ENCODE measurements around the gene RMND5B.
A peak's percentile ranks its signal among the peaks of the same experiment; 100 is the strongest.

RMND5B gene

GRCh38 chr5:178119915-178120606 lies 10.8 kb upstream of the RMND5B start:
- Histone ChIP-seq H3K27me3 (ENCODE audit: insufficient read depth, insufficient read length) (no peaks in the 10 kb centered on the region), H3K9ac (ENCODE audit: insufficient read length, low read depth) (no peak overlapping the region), H3K9me3 (ENCODE audit: insufficient read depth, low read length) (no peaks in the 10 kb centered on the region), H3K4me3 (ENCODE audit: insufficient read length, low read depth) (no peak overlapping the region), H3K4me1 (ENCODE audit: insufficient read depth, insufficient read length) (peaks cover 43% of the 10 kb centered on the region), H3K36me3 (ENCODE audit: insufficient read depth, insufficient read length, low read length) (peaks cover 53% of the 10 kb centered on the region)
- no peak for DNase-seq (ENCODE audit: low read depth, low spot score)
- TF ChIP-seq YY1 (IDR thresholded peaks at IDR 0.05; ENCODE audit: insufficient read depth, insufficient read length) (no peak), ZNF274 (IDR thresholded peaks at IDR 0.05; ENCODE audit: low read depth, low read length) (no peak), SUZ12 (IDR thresholded peaks at IDR 0.05; ENCODE audit: extremely low read depth, insufficient read depth, insufficient read length) (no peak)

- DNase-seq (ENCODE audit: low read depth, low spot score) = no peak
- Histone ChIP-seq H3K9me3 (ENCODE audit: insufficient read depth, low read length) (no peaks in the 10 kb centered on the region), H3K4me3 (ENCODE audit: insufficient read length, low read depth) (no peak overlapping the region), H3K4me1 (ENCODE audit: insufficient read depth, insufficient read length) (peaks cover 48% of the 10 kb centered on the region), H3K9ac (ENCODE audit: insufficient read length, low read depth) (no peak overlapping the region), H3K36me3 (ENCODE audit: insufficient read depth, insufficient read length, low read length) (peaks cover 53% of the 10 kb centered on the region), H3K27me3 (ENCODE audit: insufficient read depth, insufficient read length) (no peaks in the 10 kb centered on the region)
- TF ChIP-seq SUZ12 (IDR thresholded peaks at IDR 0.05; ENCODE audit: extremely low read depth, insufficient read depth, insufficient read length) = no peak
- no peak for TF ChIP-seq ZNF274 (IDR thresholded peaks at IDR 0.05; ENCODE audit: low read depth, low read length)
Observed at GRCh38 chr5:178120607-178121357, 10.0 kb upstream of the RMND5B start.

- DNase-seq (ENCODE audit: low read depth, low spot score) = no peak
- no peaks in the 10 kb centered on the region for H3K9me3 ChIP-seq (ENCODE audit: insufficient read depth, low read length)
- H3K27me3 ChIP-seq (ENCODE audit: insufficient read depth, insufficient read length) = no peaks in the 10 kb centered on the region
- TF ChIP-seq SUZ12 (IDR thresholded peaks at IDR 0.05; ENCODE audit: extremely low read depth, insufficient read depth, insufficient read length) (no peak), ZNF274 (IDR thresholded peaks at IDR 0.05; ENCODE audit: low read depth, low read length) (no peak), YY1 (IDR thresholded peaks at IDR 0.05; ENCODE audit: insufficient read depth, insufficient read length) (no peak)
- H3K4me3 ChIP-seq (ENCODE audit: insufficient read length, low read depth) = no peak overlapping the region
- peak overlapping the region; percentile 0 for H3K9ac ChIP-seq (ENCODE audit: insufficient read length, low read depth)
- H3K36me3 ChIP-seq (ENCODE audit: insufficient read depth, insufficient read length, low read length) = peaks cover 53% of the 10 kb centered on the region
- H3K4me1 ChIP-seq (ENCODE audit: insufficient read depth, insufficient read length) = peaks cover 43% of the 10 kb centered on the region
Observed at GRCh38 chr5:178121391-178122276, 9.2 kb upstream of the RMND5B start.

GRCh38 chr5:178122346-178122745 lies 8.5 kb upstream of the RMND5B start:
- TF ChIP-seq ZNF274 (IDR thresholded peaks at IDR 0.05; ENCODE audit: low read depth, low read length) (no peak), SUZ12 (IDR thresholded peaks at IDR 0.05; ENCODE audit: extremely low read depth, insufficient read depth, insufficient read length) (no peak), YY1 (IDR thresholded peaks at IDR 0.05; ENCODE audit: insufficient read depth, insufficient read length) (no peak)
- no peak for DNase-seq (ENCODE audit: low read depth, low spot score)
- peak overlapping the region; percentile 21 for H3K9ac ChIP-seq (ENCODE audit: insufficient read length, low read depth)

GRCh38 chr5:178123094-178123965 lies 7.5 kb upstream of the RMND5B start:
- H3K9me3 ChIP-seq (ENCODE audit: insufficient read depth, low read length) = no peaks in the 10 kb centered on the region
- no peak for TF ChIP-seq SUZ12 (IDR thresholded peaks at IDR 0.05; ENCODE audit: extremely low read depth, insufficient read depth, insufficient read length)
- no peak for TF ChIP-seq YY1 (IDR thresholded peaks at IDR 0.05; ENCODE audit: insufficient read depth, insufficient read length)
- no peak for TF ChIP-seq ZNF274 (IDR thresholded peaks at IDR 0.05; ENCODE audit: low read depth, low read length)
- peaks cover 42% of the 10 kb centered on the region for H3K4me1 ChIP-seq (ENCODE audit: insufficient read depth, insufficient read length)
- H3K4me3 ChIP-seq (ENCODE audit: insufficient read length, low read depth) = no peak overlapping the region
- no peak overlapping the region for H3K9ac ChIP-seq (ENCODE audit: insufficient read length, low read depth)
- no peak for DNase-seq (ENCODE audit: low read depth, low spot score)
- H3K36me3 ChIP-seq (ENCODE audit: insufficient read depth, insufficient read length, low read length) = peaks cover 53% of the 10 kb centered on the region
- H3K27me3 ChIP-seq (ENCODE audit: insufficient read depth, insufficient read length) = no peaks in the 10 kb centered on the region

More at GRCh38 chr5:178122346-178122745, 8.5 kb upstream of the RMND5B start:
- no peaks in the 10 kb centered on the region for H3K27me3 ChIP-seq (ENCODE audit: insufficient read depth, insufficient read length)
- H3K9me3 ChIP-seq (ENCODE audit: insufficient read depth, low read length) = no peaks in the 10 kb centered on the region
- no peak overlapping the region for H3K4me3 ChIP-seq (ENCODE audit: insufficient read length, low read depth)
- peaks cover 40% of the 10 kb centered on the region for H3K4me1 ChIP-seq (ENCODE audit: insufficient read depth, insufficient read length)
- H3K36me3 ChIP-seq (ENCODE audit: insufficient read depth, insufficient read length, low read length) = peaks cover 53% of the 10 kb centered on the region
